Body of pancreas (tissue), 4 donors: ENCODE results near the gene ADGRA3. TPM values are rescaled to one million over a fixed set of nuclear protein-coding genes. Genes with fewer than 3 reads are reported as not detected.

ENCODE experiments used
- ATAC-seq: fragments of 150-250 bp; one replicate; pipeline ENCODE4 v1.9.1; 2016
- DNase-seq, 4 donors: peaks; one replicate each; pipeline ENCODE4 v3.0.0-alpha.2; 2019
- H3K27ac ChIP-seq, 4 donors: fragments of 200-600 bp; sonication (generic); 1 replicate in 3 of 4; 2 replicates in 1 of 4; pipeline versions ENCODE4 v1.5.1 to v1.6.1; 2016 to 2019; ENCODE audit warnings: mild to moderate bottlenecking in 1 of 4, mixed read lengths in 1 of 4, moderate library complexity in 1 of 4
- H3K27me3 ChIP-seq, 2 donors: fragments of 200-600 bp; sonication (generic); one replicate each; pipeline ENCODE4 v1.6.0; 2016; ENCODE audit warnings: mild to moderate bottlenecking in 1 of 2
- H3K36me3 ChIP-seq, 2 donors: fragments of 200-600 bp; sonication (generic); replicated peaks in 1 of 2; 2 replicates each; pipeline ENCODE4 v1.5.1; 2016; ENCODE audit warnings: low read depth in 2 of 2; ENCODE audit not compliant: insufficient read depth in 1 of 2
- H3K4me1 ChIP-seq: fragments of 200-600 bp; sonication (generic); one replicate; pipeline ENCODE4 v1.6.0; 2016
- H3K4me3 ChIP-seq, 2 donors: fragments of 200-600 bp; sonication (generic); 1 replicate in 1 of 2; 2 replicates in 1 of 2; pipeline ENCODE4 v1.5.1; 2016 to 2019
- H3K9me3 ChIP-seq, 3 donors: fragments of 200-600 bp; sonication (generic); 1 replicate in 2 of 3; 2 replicates in 1 of 3; pipeline ENCODE4 v1.5.1; 2016
- CTCF ChIP-seq, 7 experiments: fragments of 450-650 bp in 4 of 7; fragments of 200-600 bp in 3 of 7; sonication (generic) in 3 of 7; IDR thresholded peaks; one replicate each; pipeline ENCODE4 v1.5.1; 2016 to 2019; ENCODE audit warnings: antibody characterized with exemption in 7 of 7
- POLR2A ChIP-seq, 3 donors: fragments of 450-650 bp; IDR thresholded peaks; one replicate each; pipeline ENCODE4 v1.6.1; 2016; ENCODE audit warnings: antibody characterized with exemption in 3 of 3, mild to moderate bottlenecking in 2 of 3
- WGBS, 2 donors: methylation state at CpG; one replicate each; pipeline ENCODE4 v1.1.5; 2017; 5-methylcytosine and 5-hydroxymethylcytosine counted together
- intact Hi-C: fragments of 100-400 bp; cut with DNase I; formaldehyde crosslinking; loops from one replicate; pipeline ENCODE4 v1.15.1; 2023
- total RNA-seq, 2 donors: library from RNA; depleted of rRNA; stranded (reverse); fragments of >200 nt; gene quantifications; one replicate each; pipeline ENCODE4 v1.1.0, GENCODE V29; 2016

Gene ADGRA3
- total RNA-seq, 2 donors from 2014 or later, result 29.3 to 45.9 TPM

- Histone ChIP-seq H3K36me3 (no peaks in the 10 kb centered on the region), H3K27me3 (no peaks in the 10 kb centered on the region), H3K9me3 (no peaks in the 10 kb centered on the region), H3K4me3 (no peak overlapping the region), H3K27ac (no peak overlapping the region), H3K4me1 (no peaks in the 10 kb centered on the region)
- DNase-seq (no peak), ATAC-seq (no peak)
- no peak for TF ChIP-seq POLR2A (IDR thresholded peaks at IDR 0.05)
- TF ChIP-seq CTCF (IDR thresholded peaks at IDR 0.05), result no peak
- intact Hi-C loops, result no loop called here
- WGBS, 2 donors, result 58 to 63% methylated on average over 1 of the region's 1 CpG
These were observed 18.5 kb upstream of the ADGRA3 start for GRCh38 chr4:22534374-22534773.

- Histone ChIP-seq H3K4me3 (no peak overlapping the region), H3K4me1 (no peaks in the 10 kb centered on the region), H3K36me3 (no peaks in the 10 kb centered on the region), H3K9me3 (no peaks in the 10 kb centered on the region), H3K27me3 (no peaks in the 10 kb centered on the region), H3K27ac (no peak overlapping the region)
- ATAC-seq (no peak), DNase-seq (no peak)
- 76 to 94% methylated on average over 1 of the region's 1 CpG for WGBS, 2 donors
- intact Hi-C loops, result no loop called here
- TF ChIP-seq POLR2A (IDR thresholded peaks at IDR 0.05), result no peak
- TF ChIP-seq CTCF (IDR thresholded peaks at IDR 0.05), result no peak
These were observed 17.0 kb upstream of the ADGRA3 start for GRCh38 chr4:22532896-22533295.

- Histone ChIP-seq H3K27me3 (no peaks in the 10 kb centered on the region), H3K4me3 (no peak overlapping the region), H3K27ac (no peak overlapping the region), H3K4me1 (no peaks in the 10 kb centered on the region), H3K9me3 (no peaks in the 10 kb centered on the region), H3K36me3 (no peaks in the 10 kb centered on the region)
- intact Hi-C loops, result no loop called here
- no peak for DNase-seq
- ATAC-seq, result no peak
- TF ChIP-seq POLR2A (IDR thresholded peaks at IDR 0.05) (no peak), CTCF (IDR thresholded peaks at IDR 0.05) (no peak)
- WGBS, 2 donors, result 41 to 76% methylated on average over 1 of the region's 1 CpG
These were observed 16.3 kb upstream of the ADGRA3 start for GRCh38 chr4:22532117-22532516.

DNA sequence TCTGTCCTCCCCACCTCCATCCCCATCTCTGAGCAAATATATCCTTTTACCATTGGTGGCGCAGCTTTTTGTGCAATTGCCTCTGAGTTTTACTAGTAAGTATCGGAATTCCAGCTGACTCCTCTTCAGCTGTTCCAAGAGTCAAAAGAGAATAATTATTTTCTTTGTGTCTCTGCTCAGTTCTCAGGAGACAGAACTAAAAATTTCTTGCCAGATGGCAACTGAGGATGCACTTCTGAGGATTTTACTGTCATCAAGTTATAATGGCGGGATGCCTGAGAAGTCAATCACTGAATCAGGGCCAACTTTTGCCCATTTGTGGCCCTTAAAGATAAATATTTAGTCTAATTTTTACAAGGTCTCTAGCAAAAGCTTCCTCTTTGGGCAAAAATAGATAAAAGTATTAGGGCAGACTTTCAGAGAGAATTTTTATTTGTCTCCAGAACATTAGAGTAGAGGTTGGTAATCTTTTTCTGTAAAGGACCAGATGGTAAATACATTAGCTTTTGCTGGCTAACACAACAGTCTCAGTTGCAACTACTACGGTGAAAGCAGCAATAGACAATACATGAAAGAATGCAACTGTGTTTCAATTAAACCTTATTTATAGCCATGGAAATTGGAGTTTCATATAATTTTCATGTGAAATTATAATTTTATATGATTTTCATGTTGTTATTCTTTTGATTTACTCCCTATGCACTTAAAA is 15.6 kb upstream of the ADGRA3 start:
- Histone ChIP-seq H3K4me3 (no peak overlapping the region), H3K36me3 (no peaks in the 10 kb centered on the region), H3K9me3 (no peaks in the 10 kb centered on the region), H3K27me3 (no peaks in the 10 kb centered on the region), H3K4me1 (no peaks in the 10 kb centered on the region), H3K27ac (no peak overlapping the region)
- intact Hi-C loops, result no loop called here
- ATAC-seq, result no peak
- TF ChIP-seq CTCF (IDR thresholded peaks at IDR 0.05) (no peak), POLR2A (IDR thresholded peaks at IDR 0.05) (no peak)
- WGBS, 2 donors, result 81 to 87% methylated on average over 4 of the region's 4 CpGs
- no peak for DNase-seq

DNA sequence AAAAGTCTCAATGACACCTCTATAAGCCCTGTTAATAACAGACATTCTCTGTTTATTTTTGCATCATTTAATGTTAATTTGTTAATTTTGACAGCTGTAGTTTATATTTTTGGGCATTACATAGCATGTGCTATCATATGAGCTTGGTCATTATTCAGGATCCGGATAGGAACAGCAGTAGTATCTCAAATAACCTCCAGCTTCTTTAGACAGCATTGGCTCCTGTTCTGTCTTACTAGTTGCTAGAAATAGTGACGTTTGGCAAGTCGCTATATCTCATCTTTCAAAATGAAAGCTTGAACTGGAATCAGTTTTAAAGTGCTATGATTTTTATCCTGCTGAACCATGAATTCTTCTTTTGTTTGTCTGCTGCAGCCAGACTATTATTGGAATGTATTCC is 9.0 kb upstream of the ADGRA3 start:
- Histone ChIP-seq H3K4me1 (no peaks in the 10 kb centered on the region), H3K27me3 (no peaks in the 10 kb centered on the region), H3K36me3 (no peaks in the 10 kb centered on the region), H3K27ac (no peak overlapping the region), H3K9me3 (no peaks in the 10 kb centered on the region), H3K4me3 (no peak overlapping the region)
- intact Hi-C loops, result no loop called here
- ATAC-seq, result no peak
- 36 to 45% methylated on average over 3 of the region's 3 CpGs for WGBS, 2 donors
- no peak for TF ChIP-seq CTCF (IDR thresholded peaks at IDR 0.05)
- DNase-seq, result no peak
